H9 (cell line): Measurements from ENCODE around the gene KLK11. TPM values are rescaled to one million over a fixed set of nuclear protein-coding genes. Genes with fewer than 3 reads are reported as not detected.

ENCODE experiments used
- DNase-seq: peaks from one replicate; pipeline ENCODE4 v3.0.0-alpha.2; 2017
- H2AFZ ChIP-seq: one replicate; pipeline ENCODE4 v1.6.1; 2013; ENCODE audit warnings: mild to moderate bottlenecking, low read length, control low read depth, moderate library complexity
- H2AK5ac ChIP-seq: 2 replicates; pipeline ENCODE4 v1.6.1; 2013; ENCODE audit warnings: low read length, control low read depth, mixed read lengths; ENCODE audit not compliant: insufficient read length
- H2BK120ac ChIP-seq: one replicate; pipeline ENCODE4 v1.6.1; 2013; ENCODE audit warnings: low read depth, mild to moderate bottlenecking, low read length, control low read depth, inconsistent platforms; ENCODE audit not compliant: poor library complexity, severe bottlenecking
- H2BK12ac ChIP-seq: 2 replicates; pipeline ENCODE4 v1.6.1; 2013; ENCODE audit warnings: low read length, control low read depth, mixed read lengths, low read depth; ENCODE audit not compliant: insufficient read length
- H2BK15ac ChIP-seq: 2 replicates; pipeline ENCODE4 v1.6.1; 2013; ENCODE audit warnings: low read depth, low read length, control low read depth
- H2BK20ac ChIP-seq: one replicate; pipeline ENCODE4 v1.6.1; 2013; ENCODE audit warnings: low read depth, mild to moderate bottlenecking, low read length, control low read depth, inconsistent platforms; ENCODE audit not compliant: poor library complexity, severe bottlenecking
- H2BK5ac ChIP-seq: 2 replicates; pipeline ENCODE4 v1.6.1; 2013; ENCODE audit warnings: low read length, control low read depth, mixed read lengths; ENCODE audit not compliant: insufficient read length
- H3K14ac ChIP-seq: 2 replicates; pipeline ENCODE4 v1.6.1; 2013; ENCODE audit warnings: low read length, control low read depth; ENCODE audit not compliant: insufficient read depth
- H3K18ac ChIP-seq: 2 replicates; pipeline ENCODE4 v1.6.1; 2013; ENCODE audit warnings: low read depth, mild to moderate bottlenecking, mixed read lengths, low read length, control low read depth; ENCODE audit not compliant: insufficient read length
- H3K23ac ChIP-seq: 2 replicates; pipeline ENCODE4 v1.6.1; 2013; ENCODE audit warnings: low read length, control low read depth, mixed read lengths, low read depth; ENCODE audit not compliant: insufficient read length
- H3K23me2 ChIP-seq: 2 replicates; pipeline ENCODE4 v1.6.1; 2013; ENCODE audit warnings: low read depth, mild to moderate bottlenecking, mixed read lengths, low read length, control low read depth; ENCODE audit not compliant: insufficient read length, poor library complexity, severe bottlenecking
- H3K27ac ChIP-seq: 2 replicates; pipeline ENCODE4 v1.5.1; 2013; ENCODE audit warnings: low read length, control low read depth, mixed read lengths, low read depth; ENCODE audit not compliant: insufficient read length
- H3K27me3 ChIP-seq: 2 replicates; pipeline ENCODE4 v1.6.1; 2013; ENCODE audit warnings: low read length, control low read depth, inconsistent platforms; ENCODE audit not compliant: insufficient read depth
- H3K4ac ChIP-seq: 2 replicates; pipeline ENCODE4 v1.6.1; 2013; ENCODE audit warnings: low read depth, mild to moderate bottlenecking, control low read depth, inconsistent platforms, low read length, moderate library complexity
- H3K4me1 ChIP-seq: 2 replicates; pipeline ENCODE4 v1.6.1; 2013; ENCODE audit warnings: low read length, control low read depth, inconsistent platforms; ENCODE audit not compliant: insufficient read depth
- H3K4me2 ChIP-seq: 2 replicates; pipeline ENCODE4 v1.6.1; 2013; ENCODE audit warnings: low read length, control low read depth, mixed read lengths; ENCODE audit not compliant: insufficient read length, insufficient read depth
- H3K56ac ChIP-seq: 2 replicates; pipeline ENCODE4 v1.6.1; 2013; ENCODE audit warnings: low read depth, mild to moderate bottlenecking, mixed read lengths, low read length, control low read depth; ENCODE audit not compliant: insufficient read length
- H3K79me1 ChIP-seq: 2 replicates; pipeline ENCODE4 v1.6.1; 2013; ENCODE audit warnings: low read depth, mild to moderate bottlenecking, moderate library complexity, low read length, control low read depth, inconsistent platforms; ENCODE audit not compliant: insufficient read depth, poor library complexity, severe bottlenecking
- H3K79me2 ChIP-seq: 2 replicates; pipeline ENCODE4 v1.6.1; 2013; ENCODE audit warnings: low read length, control low read depth, inconsistent platforms; ENCODE audit not compliant: insufficient read depth
- H3K9ac ChIP-seq: 2 replicates; pipeline ENCODE4 v1.6.1; 2013; ENCODE audit warnings: low read length, control low read depth, mixed read lengths; ENCODE audit not compliant: insufficient read length; ENCODE audit errors: extremely low read depth
- H3K9me3 ChIP-seq: one replicate; pipeline ENCODE4 v1.6.1; 2013; ENCODE audit warnings: low read depth, low read length, inconsistent platforms; ENCODE audit not compliant: control insufficient read depth
- H3T11ph ChIP-seq: one replicate; pipeline ENCODE4 v1.6.1; 2013; ENCODE audit warnings: mild to moderate bottlenecking, low read length, control low read depth, inconsistent platforms
- H4K20me1 ChIP-seq: one replicate; pipeline ENCODE4 v1.6.1; 2013; ENCODE audit not compliant: control insufficient read depth, insufficient read length, insufficient read depth
- H4K5ac ChIP-seq: 2 replicates; pipeline ENCODE4 v1.6.1; 2013; ENCODE audit warnings: low read depth, mild to moderate bottlenecking, mixed read lengths, low read length, control low read depth; ENCODE audit not compliant: insufficient read length
- H4K8ac ChIP-seq: replicated peaks from 2 replicates; pipeline ENCODE4 v1.6.1; 2013; ENCODE audit warnings: low read length, control low read depth, mixed read lengths, low read depth; ENCODE audit not compliant: insufficient read length
- H4K91ac ChIP-seq: 2 replicates; pipeline ENCODE4 v1.6.1; 2013; ENCODE audit warnings: low read depth, mild to moderate bottlenecking, moderate library complexity, mixed read lengths, low read length, control low read depth; ENCODE audit not compliant: insufficient read length
- H3K27ac Mint-ChIP-seq, 3 experiments: 2 replicates in 2 of 3; 3 replicates in 1 of 3; pipeline ENCODE4 v1.8.0; 2020 to 2021; ENCODE audit warnings: mixed read lengths in 3 of 3, mild to moderate bottlenecking in 1 of 3, moderate library complexity in 1 of 3
- H3K27me3 Mint-ChIP-seq: 2 replicates; pipeline ENCODE4 v1.8.0; 2021; ENCODE audit warnings: low read depth, mild to moderate bottlenecking, moderate library complexity, mixed read lengths
- H3K36me3 Mint-ChIP-seq, 3 experiments: 2 replicates in 2 of 3; 3 replicates in 1 of 3; pipeline ENCODE4 v1.8.0; 2020 to 2021; ENCODE audit warnings: low read depth in 3 of 3, mixed read lengths in 3 of 3; ENCODE audit not compliant: insufficient read depth in 1 of 3
- H3K4me1 Mint-ChIP-seq, 2 experiments: 2 replicates each; pipeline ENCODE4 v1.8.0; 2020; ENCODE audit warnings: mixed read lengths in 2 of 2
- H3K4me3 Mint-ChIP-seq, 2 experiments: 2 replicates in 1 of 2; 3 replicates in 1 of 2; pipeline ENCODE4 v1.8.0; 2020 to 2021; ENCODE audit warnings: mild to moderate bottlenecking in 2 of 2, mixed read lengths in 2 of 2, moderate library complexity in 1 of 2
- H3K9me3 Mint-ChIP-seq, 2 experiments: 2 replicates in 1 of 2; 3 replicates in 1 of 2; pipeline ENCODE4 v1.8.0; 2020; ENCODE audit warnings: mild to moderate bottlenecking in 2 of 2, mixed read lengths in 2 of 2, moderate library complexity in 1 of 2
- CTCF ChIP-seq: fragments of 200-600 bp; sonication (generic); conservative IDR thresholded peaks from 3 replicates; pipeline ENCODE4 v1.8.0; 2021; ENCODE audit warnings: antibody characterized with exemption, mild to moderate bottlenecking
- WGBS: extraction: QIAGEN DNeasy Blood & Tissue Kit; methylation state at CpG from one replicate; pipeline ENCODE4 v1.1.7; 2013; ENCODE audit warnings: missing lambda C conversion rate, low lambda C conversion rate, mixed read lengths; ENCODE audit not compliant: insufficient read length; ENCODE audit errors: extremely low coverage; 5-methylcytosine and 5-hydroxymethylcytosine counted together
- total RNA-seq: library from RNA; stranded (reverse); gene quantifications from 2 replicates; pipeline ENCODE4 v1.2.1, GENCODE V29; 2021

Gene KLK11
- total RNA-seq, 1 experiment from 2014 or later: not detected

GRCh38 chr19:50994129-50994528 is 32.3 kb downstream of the KLK11 start:
- Histone ChIP-seq H2BK15ac (no peak overlapping the region), H3K79me1 (no peaks in the 10 kb centered on the region), H3K9ac (no peak overlapping the region), H2BK120ac (no peak overlapping the region), H3K4me1 (no peaks in the 10 kb centered on the region), H3K79me2 (no peaks in the 10 kb centered on the region), H3K9me3 (no peaks in the 10 kb centered on the region), H3K27ac (no peak overlapping the region), H4K8ac (no peak overlapping the region), H2BK20ac (no peak overlapping the region), H3K4me2 (no peak overlapping the region), H3K23ac (no peak overlapping the region), H3K14ac (no peak overlapping the region), H2AFZ (no peak overlapping the region), H2AK5ac (no peak overlapping the region), H2BK5ac (no peak overlapping the region), H4K5ac (no peak overlapping the region), H4K91ac (no peak overlapping the region), H2BK12ac (no peak overlapping the region), H3K4ac (no peak overlapping the region), H4K20me1 (no peaks in the 10 kb centered on the region), H3T11ph (no peak overlapping the region), H3K27me3 (no peaks in the 10 kb centered on the region), H3K18ac (no peak overlapping the region), H3K56ac (no peak overlapping the region), H3K23me2 (no peaks in the 10 kb centered on the region)
- Mint-ChIP-seq H3K9me3 (peaks cover 0 to 4% of the 10 kb centered on the region in 2 experiments; a peak in 2 of 5 replicates), H3K4me3 (no peak overlapping the region), H3K27me3 (peaks cover 42% of the 10 kb centered on the region), H3K27ac (no peak overlapping the region), H3K36me3 (no peaks in the 10 kb centered on the region; a peak in 1 of 7 replicates), H3K4me1 (peaks cover 2 to 13% of the 10 kb centered on the region in 2 experiments; a peak in 2 of 4 replicates)
- WGBS: no CpG with 5 or more reads among the region's 2 CpGs
- DNase-seq: no peak
- TF ChIP-seq CTCF: no peak
